Panc1 (cell line): ENCODE data around the gene KIAA1755. TPM values are rescaled to one million over a fixed set of nuclear protein-coding genes. Genes with fewer than 3 reads are reported as not detected.

Source experiments
- ATAC-seq: fragments of 200-7000 bp; cut with Tn5 transposase; 2 replicates; pipeline ENCODE4 v1.9.1; 2020; ENCODE audit warnings: mild to moderate bottlenecking, moderate library complexity
- BruUV-seq: library from RNA; stranded (reverse); fragments of 400-500 nt; replicated peaks from 2 replicates; lab custom pipeline; 2021; lab: Mats Ljungman, UMichigan
- CTCF ChIA-PET: fragments of 300-600 bp; sonication (Branson Sonifier 250); formaldehyde crosslinking; loops from one replicate; lab custom pipeline; 2022; ENCODE audit warnings: antibody characterized with exemption; lab: Charles Lee
- POLR2A ChIA-PET: fragments of 300-600 bp; sonication (Branson Sonifier 250); formaldehyde crosslinking; loops from one replicate; lab custom pipeline; 2022; ENCODE audit warnings: antibody characterized with exemption; lab: Charles Lee
- DNase-seq: peaks from one replicate; pipeline ENCODE4 v3.0.0-alpha.2; 2010; ENCODE audit warnings: low read depth, low spot score
- H3K27ac ChIP-seq: 2 replicates; pipeline ENCODE4 v1.5.1; 2011; ENCODE audit warnings: mild to moderate bottlenecking, low read length, inconsistent platforms
- H3K27me3 ChIP-seq: fragments of 200-500 bp; sonication (Bioruptor generic); 2 replicates; pipeline ENCODE4 v1.6.0; 2014; ENCODE audit warnings: low read length, inconsistent platforms; ENCODE audit not compliant: control insufficient read depth, insufficient read depth
- H3K36me3 ChIP-seq: fragments of 200-500 bp; sonication (Bioruptor generic); 2 replicates; pipeline ENCODE4 v1.5.1; 2014; ENCODE audit warnings: inconsistent platforms, mild to moderate bottlenecking, low read length, moderate library complexity; ENCODE audit not compliant: control insufficient read depth, insufficient read depth
- H3K4me1 ChIP-seq: 2 replicates; pipeline ENCODE4 v1.5.1; 2011; ENCODE audit warnings: inconsistent platforms, mild to moderate bottlenecking, low read length, moderate library complexity; ENCODE audit not compliant: control insufficient read depth, insufficient read depth
- H3K4me3 ChIP-seq, 2 experiments: 2 replicates each; pipeline ENCODE4 v1.5.1; 2011 to 2012; ENCODE audit warnings: low read depth in 2 of 2, low read length in 2 of 2, mild to moderate bottlenecking in 2 of 2, inconsistent platforms in 1 of 2, moderate library complexity in 1 of 2
- H3K9me3 ChIP-seq: fragments of 200-500 bp; sonication (Bioruptor generic); 2 replicates; pipeline ENCODE4 v1.5.1; 2014; ENCODE audit warnings: low read depth, mild to moderate bottlenecking, inconsistent platforms, low read length, moderate library complexity; ENCODE audit not compliant: control insufficient read depth, insufficient read depth
- POLR2AphosphoS5 ChIP-seq: IDR thresholded peaks from 2 replicates; pipeline ENCODE4 v1.6.1; 2012; ENCODE audit warnings: mild to moderate bottlenecking, low read depth, low read length, moderate library complexity
- SIN3A ChIP-seq: IDR thresholded peaks from 2 replicates; pipeline ENCODE4 v1.6.1; 2012; ENCODE audit warnings: low read depth, mild to moderate bottlenecking, low read length, moderate library complexity, borderline replicate concordance; ENCODE audit not compliant: insufficient read depth
- TCF7L2 ChIP-seq: IDR thresholded peaks from 2 replicates; pipeline ENCODE4 v1.6.1; 2011; ENCODE audit warnings: mild to moderate bottlenecking, low read depth, low read length, inconsistent platforms
- in situ Hi-C: cut with HindIII; loops from 2 replicates; pipeline ENCODE4 v1.10.0; 2016; ENCODE audit warnings: low sequenced_read_pairs, low pct_unique_long_range_greater_than_20kb
- intact Hi-C: fragments of 100-400 bp; cut with micrococcal nuclease; formaldehyde crosslinking; loops from one replicate; pipeline ENCODE4 v1.10.0; 2022; ENCODE audit not compliant: unreplicated experiment
- total RNA-seq: library from RNA; stranded (reverse); gene quantifications from one replicate; pipeline ENCODE4 v1.2.1, GENCODE V29; 2021; ENCODE audit not compliant: unreplicated experiment
- TF ChIP-seq, protein P1 (sequence below): fragments of 450-650 bp; IDR thresholded peaks from 2 replicates; pipeline ENCODE4 v1.5.1; 2017; ENCODE audit warnings: mild to moderate bottlenecking
- TF ChIP-seq, protein P2 (sequence below), 2 experiments: IDR thresholded peaks; 2 replicates each; pipeline ENCODE4 v1.6.1; 2011 to 2012; ENCODE audit warnings: low read depth in 2 of 2, control low read depth in 1 of 2, low read length in 1 of 2, mild to moderate bottlenecking in 1 of 2, moderate library complexity in 1 of 2; ENCODE audit not compliant: insufficient read depth in 1 of 2

Gene KIAA1755
- total RNA-seq, 1 experiment from 2014 or later, result 0.08 TPM

DNA sequence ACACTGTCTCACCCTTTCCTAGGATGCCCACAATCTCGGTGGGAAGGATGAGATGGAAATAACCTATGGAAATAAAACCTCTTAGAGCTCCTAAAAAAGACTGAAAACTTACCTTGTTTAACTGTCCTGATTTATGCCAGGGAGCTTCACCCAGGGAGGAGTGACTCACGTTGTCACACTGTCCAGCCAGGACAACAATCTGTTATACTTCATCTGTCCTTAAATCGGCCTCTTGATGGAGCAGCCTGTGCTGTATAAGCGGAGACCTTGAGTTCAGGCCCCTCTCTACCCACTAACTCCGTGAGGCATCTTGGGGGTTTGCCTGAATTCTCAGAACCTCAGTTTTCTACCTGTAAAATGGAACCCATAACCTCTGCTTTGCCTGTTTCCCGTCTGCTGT is 9.2 kb upstream of the KIAA1755 start:
- TF ChIP-seq SIN3A, result no peak
- TF ChIP-seq, protein P1, sequence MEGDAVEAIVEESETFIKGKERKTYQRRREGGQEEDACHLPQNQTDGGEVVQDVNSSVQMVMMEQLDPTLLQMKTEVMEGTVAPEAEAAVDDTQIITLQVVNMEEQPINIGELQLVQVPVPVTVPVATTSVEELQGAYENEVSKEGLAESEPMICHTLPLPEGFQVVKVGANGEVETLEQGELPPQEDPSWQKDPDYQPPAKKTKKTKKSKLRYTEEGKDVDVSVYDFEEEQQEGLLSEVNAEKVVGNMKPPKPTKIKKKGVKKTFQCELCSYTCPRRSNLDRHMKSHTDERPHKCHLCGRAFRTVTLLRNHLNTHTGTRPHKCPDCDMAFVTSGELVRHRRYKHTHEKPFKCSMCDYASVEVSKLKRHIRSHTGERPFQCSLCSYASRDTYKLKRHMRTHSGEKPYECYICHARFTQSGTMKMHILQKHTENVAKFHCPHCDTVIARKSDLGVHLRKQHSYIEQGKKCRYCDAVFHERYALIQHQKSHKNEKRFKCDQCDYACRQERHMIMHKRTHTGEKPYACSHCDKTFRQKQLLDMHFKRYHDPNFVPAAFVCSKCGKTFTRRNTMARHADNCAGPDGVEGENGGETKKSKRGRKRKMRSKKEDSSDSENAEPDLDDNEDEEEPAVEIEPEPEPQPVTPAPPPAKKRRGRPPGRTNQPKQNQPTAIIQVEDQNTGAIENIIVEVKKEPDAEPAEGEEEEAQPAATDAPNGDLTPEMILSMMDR, result no peak
- TF ChIP-seq TCF7L2, result no peak
- TF ChIP-seq, protein P2, sequence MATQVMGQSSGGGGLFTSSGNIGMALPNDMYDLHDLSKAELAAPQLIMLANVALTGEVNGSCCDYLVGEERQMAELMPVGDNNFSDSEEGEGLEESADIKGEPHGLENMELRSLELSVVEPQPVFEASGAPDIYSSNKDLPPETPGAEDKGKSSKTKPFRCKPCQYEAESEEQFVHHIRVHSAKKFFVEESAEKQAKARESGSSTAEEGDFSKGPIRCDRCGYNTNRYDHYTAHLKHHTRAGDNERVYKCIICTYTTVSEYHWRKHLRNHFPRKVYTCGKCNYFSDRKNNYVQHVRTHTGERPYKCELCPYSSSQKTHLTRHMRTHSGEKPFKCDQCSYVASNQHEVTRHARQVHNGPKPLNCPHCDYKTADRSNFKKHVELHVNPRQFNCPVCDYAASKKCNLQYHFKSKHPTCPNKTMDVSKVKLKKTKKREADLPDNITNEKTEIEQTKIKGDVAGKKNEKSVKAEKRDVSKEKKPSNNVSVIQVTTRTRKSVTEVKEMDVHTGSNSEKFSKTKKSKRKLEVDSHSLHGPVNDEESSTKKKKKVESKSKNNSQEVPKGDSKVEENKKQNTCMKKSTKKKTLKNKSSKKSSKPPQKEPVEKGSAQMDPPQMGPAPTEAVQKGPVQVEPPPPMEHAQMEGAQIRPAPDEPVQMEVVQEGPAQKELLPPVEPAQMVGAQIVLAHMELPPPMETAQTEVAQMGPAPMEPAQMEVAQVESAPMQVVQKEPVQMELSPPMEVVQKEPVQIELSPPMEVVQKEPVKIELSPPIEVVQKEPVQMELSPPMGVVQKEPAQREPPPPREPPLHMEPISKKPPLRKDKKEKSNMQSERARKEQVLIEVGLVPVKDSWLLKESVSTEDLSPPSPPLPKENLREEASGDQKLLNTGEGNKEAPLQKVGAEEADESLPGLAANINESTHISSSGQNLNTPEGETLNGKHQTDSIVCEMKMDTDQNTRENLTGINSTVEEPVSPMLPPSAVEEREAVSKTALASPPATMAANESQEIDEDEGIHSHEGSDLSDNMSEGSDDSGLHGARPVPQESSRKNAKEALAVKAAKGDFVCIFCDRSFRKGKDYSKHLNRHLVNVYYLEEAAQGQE (IDR thresholded peaks at IDR 0.05; ENCODE audit: insufficient read depth in 1 of 2, low read depth in 2 of 2, low read length in 1 of 2), result no peak
- no peak for TF ChIP-seq POLR2AphosphoS5
- CTCF ChIA-PET, result no interaction called here
- no peak for DNase-seq
- POLR2A ChIA-PET, result interaction anchor here (0.5 kb wide), 1 partner anchor 221 kb away, joined by 3 read pairs; no protein-coding TSS in a partner anchor
- Histone ChIP-seq H3K9me3 (no peaks in the 10 kb centered on the region), H3K4me1 (peaks cover 8% of the 10 kb centered on the region), H3K27me3 (no peaks in the 10 kb centered on the region), H3K4me3 (no peak overlapping the region), H3K27ac (no peak overlapping the region), H3K36me3 (no peaks in the 10 kb centered on the region)
- BruUV-seq, result no TSS peak
- intact Hi-C loops (no loop called here), in situ Hi-C loops (no loop called here)
- ATAC-seq, result no peak

DNA sequence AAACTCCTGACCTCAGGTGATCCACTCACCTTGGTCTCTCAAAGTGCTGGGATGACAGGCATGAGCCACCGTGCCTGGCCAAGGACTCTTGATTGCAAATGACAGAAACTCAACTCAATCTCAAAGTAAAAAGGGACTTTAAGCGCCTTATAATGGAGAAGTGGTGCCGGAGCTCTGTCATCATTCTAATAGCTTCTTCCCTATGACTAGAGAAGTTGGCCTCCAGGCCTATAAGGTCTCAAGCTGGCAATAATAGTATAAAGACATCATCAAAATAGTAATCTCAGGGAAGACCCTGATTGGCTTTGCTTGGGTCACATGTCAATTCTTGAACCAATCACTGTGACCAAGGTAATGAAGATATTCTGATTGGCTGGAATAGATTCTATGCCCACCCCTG is 8.5 kb upstream of the KIAA1755 start:
- ATAC-seq, result no peak
- Histone ChIP-seq H3K27me3 (no peaks in the 10 kb centered on the region), H3K4me3 (no peak overlapping the region), H3K36me3 (no peaks in the 10 kb centered on the region), H3K27ac (no peak overlapping the region), H3K4me1 (peaks cover 8% of the 10 kb centered on the region), H3K9me3 (no peaks in the 10 kb centered on the region)
- intact Hi-C loops, result no loop called here
- TF ChIP-seq TCF7L2, result no peak
- TF ChIP-seq, protein P2 (IDR thresholded peaks at IDR 0.05; ENCODE audit: insufficient read depth in 1 of 2, low read depth in 2 of 2, low read length in 1 of 2), result no peak
- TF ChIP-seq, protein P1, result no peak
- in situ Hi-C loops, result no loop called here
- no TSS peak for BruUV-seq
- ChIA-PET CTCF (no interaction called here), POLR2A (interaction anchor here (0.5 to 0.6 kb wide), 2 partner anchors 8 to 221 kb away, joined by 3 to 5 read pairs; no protein-coding TSS in a partner anchor)
- DNase-seq, result no peak
